Activated CD4-positive, alpha-beta T cell treated with anti-CD3 and anti-CD28 coated beads, Interleukin-2, amount 50 U/mL, for 24 hours (primary cell): ENCODE measurements around the gene OLFM2.
"Not testable (repeated sequence)": the region's sequence is repeated elsewhere in the genome, so short reads cannot be mapped to it uniquely, and the experiment has no call there.

Source experiments
- DNase-seq, 2 donors: peaks; one replicate each; pipeline ENCODE4 v3.0.0-alpha.2; 2020; ENCODE audit warnings: low read depth in 1 of 2, low spot score in 1 of 2

The OLFM2 gene

GRCh38 chr19:9863759-9864158, 72.6 kb downstream of the OLFM2 start:
- DNase-seq = no peak

GRCh38 chr19:9862938-9863337, 73.4 kb downstream of the OLFM2 start:
- no peak for DNase-seq

- no peak for DNase-seq
These were observed 74.8 kb downstream of the OLFM2 start for GRCh38 chr19:9861503-9861902.

GRCh38 chr19:9860407-9860806, 75.9 kb downstream of the OLFM2 start:
- no peak for DNase-seq

GRCh38 chr19:9858766-9859165, 77.5 kb downstream of the OLFM2 start:
- no peak for DNase-seq

GRCh38 chr19:9857920-9858746, 78.2 kb downstream of the OLFM2 start:
- no peak for DNase-seq

GRCh38 chr19:9857076-9857721, 79.1 kb downstream of the OLFM2 start:
- DNase-seq = no peak

GRCh38 chr19:9856609-9857008, 79.7 kb downstream of the OLFM2 start:
- DNase-seq = no peak

- DNase-seq = no peak
These were observed 82.0 kb downstream of the OLFM2 start for GRCh38 chr19:9854282-9854846.

GRCh38 chr19:9850235-9850959, 85.9 kb downstream of the OLFM2 start:
- no peak for DNase-seq

- DNase-seq = no peak
These were observed 86.5 kb downstream of the OLFM2 start for GRCh38 chr19:9849791-9850190.

GRCh38 chr19:9848762-9849161, 87.6 kb downstream of the OLFM2 start:
- DNase-seq = no peak

- DNase-seq = no peak
These were observed 88.3 kb downstream of the OLFM2 start for GRCh38 chr19:9848060-9848459.

- peak in 1 of 2 donors; percentile 38 for DNase-seq
These were observed 89.1 kb downstream of the OLFM2 start for GRCh38 chr19:9847087-9847671.

- not testable (repeated sequence) for DNase-seq
These were observed 92.6 kb downstream of the OLFM2 start for GRCh38 chr19:9843626-9844273.

GRCh38 chr19:9842834-9843625, 93.3 kb downstream of the OLFM2 start:
- DNase-seq = no peak

GRCh38 chr19:9839415-9839814, 96.9 kb downstream of the OLFM2 start:
- no peak for DNase-seq

- no peak for DNase-seq
These were observed 98.0 kb downstream of the OLFM2 start for GRCh38 chr19:9838324-9838723.

GRCh38 chr19:9836021-9836420, 100.3 kb downstream of the OLFM2 start:
- no peak for DNase-seq

- DNase-seq = no peak
These were observed 100.8 kb downstream of the OLFM2 start for GRCh38 chr19:9835507-9835949.
